ENCODE results near the gene ITPR2. TPM values are rescaled to one million over a fixed set of nuclear protein-coding genes. Genes with fewer than 3 reads are reported as not detected.

Gene ITPR2
- total and polyA plus RNA-seq, 2 of the 8 experiments (the other 6 are each of a cell fraction or from before 2014, with no cell fraction given) = 4.1 to 48.3 TPM

- H3K4me1 ChIP-seq (replicated peaks in 1 of 4; ENCODE audit: control insufficient read depth in 3 of 4, insufficient read depth in 4 of 4, low read length in 3 of 4) = peaks cover 0 to 3% (median 0%) of the 10 kb centered on the region in 4 experiments; a peak in 1 of 7 replicates
- H3K4me2 ChIP-seq (ENCODE audit: insufficient read depth in 1 of 2, low read depth in 2 of 2, low read length in 2 of 2) = no peak overlapping the region
- no peaks in the 10 kb centered on the region for H3K79me1 ChIP-seq (ENCODE audit: low read depth, low read length)
- no peak overlapping the region for H3K56ac ChIP-seq (replicated peaks; ENCODE audit: insufficient read length, low read depth, low read length)
- no peak overlapping the region for H2AK5ac ChIP-seq (ENCODE audit: low read depth, low read length)
- WGBS, 2 experiments (ENCODE audit: extremely low coverage in 1 of 2, insufficient coverage in 1 of 2, insufficient read length in 1 of 2, insufficient replicate concordance in 2 of 2, low coverage in 1 of 2, low lambda C conversion rate in 2 of 2, missing lambda C conversion rate in 1 of 2) = 57% methylated on average over 12 of the region's 12 CpGs; no CpG with 5 or more reads in 1 of the 2 experiments
- no peak overlapping the region for H3K23ac ChIP-seq (ENCODE audit: insufficient read length)
- H2BK5ac ChIP-seq (ENCODE audit: low read depth, low read length) = peak overlapping the region; percentile 30; the same call in 1 of the 2 replicates
- no peak overlapping the region; the same call in 1 of the 2 replicates for H4K8ac ChIP-seq (ENCODE audit: extremely low read depth, insufficient read depth, low read length)
- no peak overlapping the region for H2BK120ac ChIP-seq (replicated peaks; ENCODE audit: low read depth, low read length)
- TF ChIP-seq CEBPB (IDR thresholded peaks at IDR 0.05; ENCODE audit: low read depth, low read length) = 0 out of 2 replicates have a peak, but pooled peaks have one; percentile 28
- peak; percentile 65 to 74 for TF ChIP-seq RAD21 (IDR thresholded peaks at IDR 0.05 in 1 of 2, conservative IDR thresholded peaks at IDR 0.05 in 1 of 2; ENCODE audit: low read depth in 2 of 2, low read length in 2 of 2)
- TF ChIP-seq, protein P1, sequence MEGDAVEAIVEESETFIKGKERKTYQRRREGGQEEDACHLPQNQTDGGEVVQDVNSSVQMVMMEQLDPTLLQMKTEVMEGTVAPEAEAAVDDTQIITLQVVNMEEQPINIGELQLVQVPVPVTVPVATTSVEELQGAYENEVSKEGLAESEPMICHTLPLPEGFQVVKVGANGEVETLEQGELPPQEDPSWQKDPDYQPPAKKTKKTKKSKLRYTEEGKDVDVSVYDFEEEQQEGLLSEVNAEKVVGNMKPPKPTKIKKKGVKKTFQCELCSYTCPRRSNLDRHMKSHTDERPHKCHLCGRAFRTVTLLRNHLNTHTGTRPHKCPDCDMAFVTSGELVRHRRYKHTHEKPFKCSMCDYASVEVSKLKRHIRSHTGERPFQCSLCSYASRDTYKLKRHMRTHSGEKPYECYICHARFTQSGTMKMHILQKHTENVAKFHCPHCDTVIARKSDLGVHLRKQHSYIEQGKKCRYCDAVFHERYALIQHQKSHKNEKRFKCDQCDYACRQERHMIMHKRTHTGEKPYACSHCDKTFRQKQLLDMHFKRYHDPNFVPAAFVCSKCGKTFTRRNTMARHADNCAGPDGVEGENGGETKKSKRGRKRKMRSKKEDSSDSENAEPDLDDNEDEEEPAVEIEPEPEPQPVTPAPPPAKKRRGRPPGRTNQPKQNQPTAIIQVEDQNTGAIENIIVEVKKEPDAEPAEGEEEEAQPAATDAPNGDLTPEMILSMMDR (IDR thresholded peaks at IDR 0.05; ENCODE audit: control extremely low read depth in 1 of 3, insufficient read depth in 1 of 3, low read depth in 1 of 3, low read length in 3 of 3) = peak; percentile 78 to 84 (median 80)
- no peak for TF ChIP-seq CHD1 (IDR thresholded peaks at IDR 0.05; ENCODE audit: low read depth, low read length)
- no peak overlapping the region for H3K14ac ChIP-seq (ENCODE audit: insufficient read length)
- no peak overlapping the region for H3K27ac ChIP-seq (ENCODE audit: low read depth, low read length)
- H3K4me3 ChIP-seq (ENCODE audit: extremely low read depth in 1 of 4, insufficient read depth in 2 of 4, low read depth in 3 of 4, low read length in 4 of 4) = no peak overlapping the region
- no peaks in the 10 kb centered on the region; the same call in 1 of the 2 replicates for H3K23me2 ChIP-seq (ENCODE audit: low read depth, low read length)
- H3K79me2 ChIP-seq (ENCODE audit: control insufficient read depth in 1 of 2, insufficient read depth in 2 of 2, low read length in 2 of 2) = no peaks in the 10 kb centered on the region
- H3K18ac ChIP-seq (ENCODE audit: extremely low read depth, low read length) = no peak overlapping the region
- FAIRE-seq = peak; percentile 96
- no peaks in the 10 kb centered on the region for H3K27me3 ChIP-seq (replicated peaks in 1 of 4; ENCODE audit: control insufficient read depth in 3 of 4, extremely low read depth in 1 of 4, insufficient read depth in 3 of 4, low read length in 3 of 4)
- no peak overlapping the region for H4K91ac ChIP-seq (replicated peaks; ENCODE audit: insufficient read length, low read length)
- H3K36me3 ChIP-seq (ENCODE audit: control insufficient read depth in 2 of 4, insufficient read depth in 4 of 4, low read length in 3 of 4) = no peaks in the 10 kb centered on the region
- no peak overlapping the region for H4K5ac ChIP-seq (ENCODE audit: insufficient read length, low read depth, low read length)
- H2BK15ac ChIP-seq (ENCODE audit: low read length) = no peak overlapping the region
- no peaks in the 10 kb centered on the region for H3K9me3 ChIP-seq (ENCODE audit: insufficient read depth in 2 of 2, low read depth in 1 of 2, low read length in 1 of 2)
- no peaks in the 10 kb centered on the region for H4K20me1 ChIP-seq (replicated peaks in 1 of 2; ENCODE audit: control insufficient read depth in 1 of 2, insufficient read depth in 2 of 2, low read length in 2 of 2)
- H2AFZ ChIP-seq (ENCODE audit: low read length) = peak overlapping the region; percentile 30
- H2BK12ac ChIP-seq (ENCODE audit: low read depth, low read length) = peak overlapping the region; percentile 64; the same call in 1 of the 2 replicates
- DNase-seq (ENCODE audit: low read depth in 1 of 2, low spot score in 2 of 2) = peak in 1 of 2 experiments; percentile 66
- H3K4ac ChIP-seq (replicated peaks; ENCODE audit: insufficient read length, low read depth, low read length) = no peak overlapping the region
- CTCF ChIA-PET (ENCODE audit: partially characterized antibody) = interaction anchor here (0.8 to 1.7 kb wide), 6 partner anchors 10 to 34 kb away, joined by 3 to 9 read pairs (median 6); partner anchors contain the start of gene ITPR2
- H2BK20ac ChIP-seq (ENCODE audit: low read length) = no peak overlapping the region
- no peak overlapping the region for H3K9ac ChIP-seq (replicated peaks in 1 of 4; ENCODE audit: extremely low read depth in 1 of 4, low read depth in 3 of 4, low read length in 3 of 4)
- POLR2A ChIA-PET (ENCODE audit: partially characterized antibody) = interaction anchor here (0.6 kb wide), 1 partner anchor 10 kb away, joined by 3 read pairs; no protein-coding TSS in a partner anchor
Measured at GRCh38 chr12:26853303-26854030, 20.5 kb upstream of the ITPR2 start.
